Lower leg skin (tissue), 3 donors: ENCODE measurements around the gene CTPS2.

Source experiments
- POLR2A ChIP-seq, 2 donors: fragments of 450-650 bp; IDR thresholded peaks; one replicate each; pipeline ENCODE4 v1.6.1; 2016 to 2017; ENCODE audit warnings: antibody characterized with exemption in 2 of 2, mild to moderate bottlenecking in 1 of 2, moderate library complexity in 1 of 2
- TF ChIP-seq, protein P1 (sequence below), 3 donors: fragments of 450-650 bp; IDR thresholded peaks; one replicate each; pipeline ENCODE4 v1.5.1; 2016; ENCODE audit warnings: antibody characterized with exemption in 3 of 3, mild to moderate bottlenecking in 3 of 3, moderate library complexity in 2 of 3

DNA sequence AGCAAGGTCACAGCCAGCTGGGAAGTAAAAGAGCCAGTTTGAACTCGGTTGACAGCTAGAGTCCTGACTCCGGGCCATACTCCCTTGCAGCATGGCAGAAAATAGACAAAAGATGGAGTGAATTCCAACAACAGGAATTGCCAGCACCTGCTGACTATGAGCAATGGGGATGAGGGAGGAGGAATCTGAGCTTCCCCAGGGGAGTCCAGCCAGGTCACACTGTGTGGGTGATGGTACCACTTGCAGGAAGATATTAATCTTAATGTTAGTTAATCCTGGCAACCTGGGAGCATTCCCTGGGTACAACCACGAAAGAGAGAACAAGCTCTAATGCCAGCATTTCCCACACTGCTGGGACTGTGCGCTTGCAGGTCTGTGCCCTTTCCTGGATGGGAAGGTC is 110.6 kb downstream of the CTPS2 start:
- TF ChIP-seq, protein P1, sequence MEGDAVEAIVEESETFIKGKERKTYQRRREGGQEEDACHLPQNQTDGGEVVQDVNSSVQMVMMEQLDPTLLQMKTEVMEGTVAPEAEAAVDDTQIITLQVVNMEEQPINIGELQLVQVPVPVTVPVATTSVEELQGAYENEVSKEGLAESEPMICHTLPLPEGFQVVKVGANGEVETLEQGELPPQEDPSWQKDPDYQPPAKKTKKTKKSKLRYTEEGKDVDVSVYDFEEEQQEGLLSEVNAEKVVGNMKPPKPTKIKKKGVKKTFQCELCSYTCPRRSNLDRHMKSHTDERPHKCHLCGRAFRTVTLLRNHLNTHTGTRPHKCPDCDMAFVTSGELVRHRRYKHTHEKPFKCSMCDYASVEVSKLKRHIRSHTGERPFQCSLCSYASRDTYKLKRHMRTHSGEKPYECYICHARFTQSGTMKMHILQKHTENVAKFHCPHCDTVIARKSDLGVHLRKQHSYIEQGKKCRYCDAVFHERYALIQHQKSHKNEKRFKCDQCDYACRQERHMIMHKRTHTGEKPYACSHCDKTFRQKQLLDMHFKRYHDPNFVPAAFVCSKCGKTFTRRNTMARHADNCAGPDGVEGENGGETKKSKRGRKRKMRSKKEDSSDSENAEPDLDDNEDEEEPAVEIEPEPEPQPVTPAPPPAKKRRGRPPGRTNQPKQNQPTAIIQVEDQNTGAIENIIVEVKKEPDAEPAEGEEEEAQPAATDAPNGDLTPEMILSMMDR (IDR thresholded peaks at IDR 0.05), result no peak
- no peak for TF ChIP-seq POLR2A (IDR thresholded peaks at IDR 0.05)
